ENCODE measurements around the gene ALOX15B.

DNA sequence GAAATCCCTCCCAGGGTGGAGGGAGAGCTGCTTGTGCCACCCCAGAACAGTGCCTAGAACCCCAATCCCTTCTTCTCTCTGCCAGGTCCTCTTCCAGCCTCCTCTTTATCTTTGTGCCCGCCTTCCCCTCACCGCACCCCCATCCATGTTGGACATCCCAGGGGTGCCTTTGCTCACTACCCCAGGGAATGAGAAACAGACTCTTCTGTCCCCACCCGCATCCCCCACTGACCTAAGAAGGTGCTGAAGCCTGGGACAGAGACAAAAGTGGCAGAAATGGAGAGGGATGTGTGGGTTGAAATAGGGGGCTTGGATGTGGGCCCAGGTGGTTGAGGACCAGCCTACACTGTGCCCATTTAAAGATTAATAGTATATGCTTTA, 17.0 kb downstream of the ALOX15B start:
- no peak for TF ChIP-seq EZH2phosphoT487 (IDR thresholded peaks at IDR 0.05; ENCODE audit: insufficient read depth, low read depth)
- TF ChIP-seq EZH2 (IDR thresholded peaks at IDR 0.05; ENCODE audit: insufficient read depth, poor library complexity, severe bottlenecking) = no peak
